LNCaP clone FGC (cell line): ENCODE measurements around the gene CD55.

Source experiments
- DNase-seq: peaks from one replicate; pipeline ENCODE4 v3.0.0-alpha.2; 2011; ENCODE audit warnings: low read depth
- H3K4me3 ChIP-seq: 2 replicates; pipeline ENCODE4 v1.5.1; 2011; ENCODE audit warnings: mild to moderate bottlenecking, low read depth, low read length, control low read depth
- TF ChIP-seq, protein P1 (sequence below): IDR thresholded peaks from 2 replicates; pipeline ENCODE4 v1.5.1; 2012; ENCODE audit warnings: mild to moderate bottlenecking; ENCODE audit not compliant: control insufficient read depth, insufficient read depth; ENCODE audit errors: extremely low read depth

The CD55 gene

GRCh38 chr1:207402744-207403143 is 81.3 kb downstream of the CD55 start:
- TF ChIP-seq, protein P1, sequence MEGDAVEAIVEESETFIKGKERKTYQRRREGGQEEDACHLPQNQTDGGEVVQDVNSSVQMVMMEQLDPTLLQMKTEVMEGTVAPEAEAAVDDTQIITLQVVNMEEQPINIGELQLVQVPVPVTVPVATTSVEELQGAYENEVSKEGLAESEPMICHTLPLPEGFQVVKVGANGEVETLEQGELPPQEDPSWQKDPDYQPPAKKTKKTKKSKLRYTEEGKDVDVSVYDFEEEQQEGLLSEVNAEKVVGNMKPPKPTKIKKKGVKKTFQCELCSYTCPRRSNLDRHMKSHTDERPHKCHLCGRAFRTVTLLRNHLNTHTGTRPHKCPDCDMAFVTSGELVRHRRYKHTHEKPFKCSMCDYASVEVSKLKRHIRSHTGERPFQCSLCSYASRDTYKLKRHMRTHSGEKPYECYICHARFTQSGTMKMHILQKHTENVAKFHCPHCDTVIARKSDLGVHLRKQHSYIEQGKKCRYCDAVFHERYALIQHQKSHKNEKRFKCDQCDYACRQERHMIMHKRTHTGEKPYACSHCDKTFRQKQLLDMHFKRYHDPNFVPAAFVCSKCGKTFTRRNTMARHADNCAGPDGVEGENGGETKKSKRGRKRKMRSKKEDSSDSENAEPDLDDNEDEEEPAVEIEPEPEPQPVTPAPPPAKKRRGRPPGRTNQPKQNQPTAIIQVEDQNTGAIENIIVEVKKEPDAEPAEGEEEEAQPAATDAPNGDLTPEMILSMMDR = no peak
- DNase-seq = no peak
- no peak overlapping the region for H3K4me3 ChIP-seq

GRCh38 chr1:207404849-207405525 is 83.5 kb downstream of the CD55 start:
- DNase-seq = peak; percentile 53
- TF ChIP-seq, protein P1 = peak; percentile 78

DNA sequence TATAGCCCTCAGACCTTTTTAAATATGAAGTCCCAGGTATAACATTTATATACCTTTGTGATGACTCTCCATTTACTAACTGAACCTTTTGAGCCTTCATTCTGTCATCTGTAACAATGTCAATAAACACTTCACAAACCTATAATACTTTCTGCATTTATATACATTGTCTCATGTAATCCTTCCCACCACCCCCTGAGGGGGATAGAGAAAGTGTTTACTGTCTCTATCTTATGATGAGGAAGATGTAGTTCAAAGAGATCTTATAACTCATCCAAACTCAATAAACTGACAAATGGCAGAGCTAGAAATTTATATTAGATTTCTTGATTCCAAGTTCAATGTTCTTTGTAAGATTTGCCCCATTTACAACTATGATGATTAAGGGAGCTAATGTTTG is 84.3 kb downstream of the CD55 start:
- DNase-seq = no peak
- TF ChIP-seq, protein P1 = no peak

More at GRCh38 chr1:207404849-207405525, 83.5 kb downstream of the CD55 start:
- H3K4me3 ChIP-seq = no peak overlapping the region

GRCh38 chr1:207407655-207408260 is 86.3 kb downstream of the CD55 start:
- DNase-seq = no peak
- TF ChIP-seq, protein P1 = no peak
- no peak overlapping the region for H3K4me3 ChIP-seq

More for the DNA sequence above, 84.3 kb downstream of the CD55 start:
- H3K4me3 ChIP-seq = no peak overlapping the region
